HL-60 (cell line): ENCODE measurements around the gene PRKCE.

Experiments
- DNase-seq, 2 experiments: peaks; one replicate each; pipeline ENCODE4 v3.0.0-alpha.2; 2010 to 2020; ENCODE audit warnings: low read depth in 1 of 2, low spot score in 1 of 2
- H3K27ac ChIP-seq: fragments of 250-450 bp; sonication (Bioruptor Pico); replicated peaks from 2 replicates; pipeline ENCODE4 v1.5.1; 2020; ENCODE audit warnings: mild to moderate bottlenecking, moderate library complexity
- H3K27me3 ChIP-seq: fragments of 250-450 bp; sonication (Bioruptor Pico); 2 replicates; pipeline ENCODE4 v1.5.1; 2021; ENCODE audit warnings: mild to moderate bottlenecking, moderate library complexity; ENCODE audit not compliant: insufficient read depth, poor library complexity, severe bottlenecking
- H3K4me3 ChIP-seq: replicated peaks from 2 replicates; pipeline ENCODE4 v1.5.1; 2011; ENCODE audit warnings: mild to moderate bottlenecking, control low read depth, low read length; ENCODE audit not compliant: insufficient read depth
- GABPA ChIP-seq: IDR thresholded peaks from 2 replicates; pipeline ENCODE4 v1.6.1; 2012; ENCODE audit warnings: low read depth
- POLR2AphosphoS5 ChIP-seq: IDR thresholded peaks from 2 replicates; pipeline ENCODE4 v1.6.1; 2012; ENCODE audit warnings: low read depth
- SPI1 ChIP-seq: IDR thresholded peaks from 2 replicates; pipeline ENCODE4 v1.6.1; 2012; ENCODE audit warnings: low read depth, mild to moderate bottlenecking, borderline replicate concordance
- TF ChIP-seq, protein P1 (sequence below): IDR thresholded peaks from 2 replicates; pipeline ENCODE4 v1.6.1; 2012; ENCODE audit warnings: low read depth; ENCODE audit not compliant: insufficient replicate concordance
- TF ChIP-seq, protein P2 (sequence below): IDR thresholded peaks from one replicate; pipeline ENCODE4 v1.5.1; 2011; ENCODE audit warnings: low read length, control low read depth, inconsistent platforms; ENCODE audit not compliant: insufficient read depth

The PRKCE gene

DNA sequence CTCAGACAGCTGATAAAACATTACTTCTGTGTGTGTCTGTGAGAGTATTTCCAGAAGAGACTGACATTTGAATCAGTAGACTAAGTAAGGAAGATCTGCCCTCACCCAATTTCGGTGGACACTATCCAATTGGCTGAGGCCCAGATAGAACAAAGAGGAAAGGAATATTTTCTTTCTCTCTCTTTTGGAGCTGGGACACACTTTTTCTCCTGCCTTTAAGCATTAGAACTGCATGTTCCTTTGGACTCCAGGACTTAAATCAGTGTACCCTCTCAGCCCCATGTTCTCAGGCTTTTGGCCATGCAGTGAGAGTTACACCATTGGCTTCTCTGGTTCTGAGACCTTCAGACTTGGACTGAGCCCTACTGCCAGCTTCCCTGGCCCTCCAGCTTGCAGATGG, 37.1 kb upstream of the PRKCE start:
- no peaks in the 10 kb centered on the region for H3K27me3 ChIP-seq
- H3K4me3 ChIP-seq = no peak overlapping the region
- no peak overlapping the region for H3K27ac ChIP-seq
- DNase-seq = no peak
- no peak for TF ChIP-seq SPI1
- TF ChIP-seq GABPA = no peak
- TF ChIP-seq, protein P1, sequence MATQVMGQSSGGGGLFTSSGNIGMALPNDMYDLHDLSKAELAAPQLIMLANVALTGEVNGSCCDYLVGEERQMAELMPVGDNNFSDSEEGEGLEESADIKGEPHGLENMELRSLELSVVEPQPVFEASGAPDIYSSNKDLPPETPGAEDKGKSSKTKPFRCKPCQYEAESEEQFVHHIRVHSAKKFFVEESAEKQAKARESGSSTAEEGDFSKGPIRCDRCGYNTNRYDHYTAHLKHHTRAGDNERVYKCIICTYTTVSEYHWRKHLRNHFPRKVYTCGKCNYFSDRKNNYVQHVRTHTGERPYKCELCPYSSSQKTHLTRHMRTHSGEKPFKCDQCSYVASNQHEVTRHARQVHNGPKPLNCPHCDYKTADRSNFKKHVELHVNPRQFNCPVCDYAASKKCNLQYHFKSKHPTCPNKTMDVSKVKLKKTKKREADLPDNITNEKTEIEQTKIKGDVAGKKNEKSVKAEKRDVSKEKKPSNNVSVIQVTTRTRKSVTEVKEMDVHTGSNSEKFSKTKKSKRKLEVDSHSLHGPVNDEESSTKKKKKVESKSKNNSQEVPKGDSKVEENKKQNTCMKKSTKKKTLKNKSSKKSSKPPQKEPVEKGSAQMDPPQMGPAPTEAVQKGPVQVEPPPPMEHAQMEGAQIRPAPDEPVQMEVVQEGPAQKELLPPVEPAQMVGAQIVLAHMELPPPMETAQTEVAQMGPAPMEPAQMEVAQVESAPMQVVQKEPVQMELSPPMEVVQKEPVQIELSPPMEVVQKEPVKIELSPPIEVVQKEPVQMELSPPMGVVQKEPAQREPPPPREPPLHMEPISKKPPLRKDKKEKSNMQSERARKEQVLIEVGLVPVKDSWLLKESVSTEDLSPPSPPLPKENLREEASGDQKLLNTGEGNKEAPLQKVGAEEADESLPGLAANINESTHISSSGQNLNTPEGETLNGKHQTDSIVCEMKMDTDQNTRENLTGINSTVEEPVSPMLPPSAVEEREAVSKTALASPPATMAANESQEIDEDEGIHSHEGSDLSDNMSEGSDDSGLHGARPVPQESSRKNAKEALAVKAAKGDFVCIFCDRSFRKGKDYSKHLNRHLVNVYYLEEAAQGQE = no peak
- TF ChIP-seq POLR2AphosphoS5 = no peak
- TF ChIP-seq, protein P2, sequence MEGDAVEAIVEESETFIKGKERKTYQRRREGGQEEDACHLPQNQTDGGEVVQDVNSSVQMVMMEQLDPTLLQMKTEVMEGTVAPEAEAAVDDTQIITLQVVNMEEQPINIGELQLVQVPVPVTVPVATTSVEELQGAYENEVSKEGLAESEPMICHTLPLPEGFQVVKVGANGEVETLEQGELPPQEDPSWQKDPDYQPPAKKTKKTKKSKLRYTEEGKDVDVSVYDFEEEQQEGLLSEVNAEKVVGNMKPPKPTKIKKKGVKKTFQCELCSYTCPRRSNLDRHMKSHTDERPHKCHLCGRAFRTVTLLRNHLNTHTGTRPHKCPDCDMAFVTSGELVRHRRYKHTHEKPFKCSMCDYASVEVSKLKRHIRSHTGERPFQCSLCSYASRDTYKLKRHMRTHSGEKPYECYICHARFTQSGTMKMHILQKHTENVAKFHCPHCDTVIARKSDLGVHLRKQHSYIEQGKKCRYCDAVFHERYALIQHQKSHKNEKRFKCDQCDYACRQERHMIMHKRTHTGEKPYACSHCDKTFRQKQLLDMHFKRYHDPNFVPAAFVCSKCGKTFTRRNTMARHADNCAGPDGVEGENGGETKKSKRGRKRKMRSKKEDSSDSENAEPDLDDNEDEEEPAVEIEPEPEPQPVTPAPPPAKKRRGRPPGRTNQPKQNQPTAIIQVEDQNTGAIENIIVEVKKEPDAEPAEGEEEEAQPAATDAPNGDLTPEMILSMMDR = no peak

DNA sequence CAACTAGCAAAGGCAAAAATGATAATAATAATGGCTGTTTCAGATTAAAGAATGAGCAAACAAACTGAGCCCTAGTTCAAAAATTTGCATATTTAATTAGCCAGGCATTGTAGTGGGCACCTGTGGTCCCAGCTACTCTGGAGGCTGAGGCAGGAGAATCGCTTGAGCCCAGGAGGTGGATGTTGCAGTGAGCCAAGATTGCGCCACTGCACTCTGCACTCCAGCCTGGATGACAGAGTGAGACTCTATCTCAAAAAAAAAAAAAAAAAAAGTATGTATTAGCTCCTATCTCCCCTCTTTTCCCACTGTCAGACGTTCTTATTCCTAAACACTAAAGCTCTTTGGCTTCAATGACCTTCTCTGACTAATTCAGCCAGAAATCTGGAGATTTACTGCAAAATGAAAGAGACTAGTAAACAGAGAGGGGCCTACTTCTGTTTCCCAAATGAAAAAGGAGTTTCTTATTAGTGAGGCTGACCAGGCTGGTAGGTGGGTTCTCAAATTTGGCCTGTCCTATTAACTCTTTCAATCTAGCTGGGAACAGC, 36.5 kb upstream of the PRKCE start:
- Histone ChIP-seq H3K4me3 (no peak overlapping the region), H3K27me3 (no peaks in the 10 kb centered on the region), H3K27ac (no peak overlapping the region)
- DNase-seq = no peak
- TF ChIP-seq, protein P1 = no peak
- TF ChIP-seq, protein P2 = no peak
- TF ChIP-seq SPI1 (no peak), GABPA (no peak), POLR2AphosphoS5 (no peak)

DNA sequence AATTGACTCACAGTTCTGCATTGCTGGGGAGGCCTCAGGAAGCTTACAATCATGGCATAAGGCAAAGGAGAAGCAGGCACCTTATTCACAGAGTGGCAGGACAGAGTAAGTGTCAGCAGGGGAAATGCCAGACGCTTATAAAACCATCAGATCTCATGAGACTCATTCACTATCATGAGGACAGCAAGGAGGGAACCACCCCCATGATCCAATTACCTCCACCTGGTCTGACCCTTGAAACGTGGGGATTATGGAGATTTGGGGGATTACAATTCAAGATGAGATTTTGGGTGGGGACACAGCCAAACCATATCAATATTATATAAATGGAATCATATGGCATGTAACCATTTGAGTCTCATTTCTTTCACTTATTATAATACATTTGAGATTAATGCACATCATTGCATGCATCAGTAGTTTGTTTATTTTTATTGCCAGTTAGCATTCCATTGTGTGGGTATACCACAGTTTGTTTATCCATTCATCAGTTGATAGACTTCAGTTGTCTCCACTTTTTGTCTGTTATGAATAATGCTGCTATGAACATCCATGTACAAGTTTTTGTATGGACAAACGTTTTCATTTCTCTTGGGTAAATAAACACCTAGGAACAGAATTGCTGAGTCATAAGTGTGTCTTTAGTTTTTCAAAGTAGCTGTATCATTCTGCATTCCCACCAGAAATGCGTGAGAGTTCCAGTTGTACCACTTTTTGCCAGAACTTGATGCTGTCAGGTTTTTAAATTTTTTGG, 34.6 kb upstream of the PRKCE start:
- DNase-seq = no peak
- H3K27me3 ChIP-seq = no peaks in the 10 kb centered on the region
- TF ChIP-seq, protein P1 = no peak
- no peak for TF ChIP-seq SPI1
- TF ChIP-seq, protein P2 = no peak
- H3K4me3 ChIP-seq = no peak overlapping the region
- H3K27ac ChIP-seq = no peak overlapping the region
